Activated naive CD4-positive, alpha-beta T cell treated with anti-CD3 and anti-CD28 coated beads, Interleukin-2, amount 50 U/mL, for 72 hours (primary cell): ENCODE results near the gene TBX1. TPM values are rescaled to one million over a fixed set of nuclear protein-coding genes. Genes with fewer than 3 reads are reported as not detected.

ENCODE experiments used
- ATAC-seq, 2 donors: fragments of 150-1000 bp; cut with Tn5 transposase; 2 replicates each; pipeline ENCODE4 v1.10.0; 2021; ENCODE audit warnings: mild to moderate bottlenecking in 2 of 2, moderate library complexity in 2 of 2
- DNase-seq, 2 donors: peaks; one replicate each; pipeline ENCODE4 v3.0.0; 2021 to 2022; ENCODE audit warnings: low spot score in 2 of 2
- H3K27ac Mint-ChIP-seq, 2 donors: one replicate each; pipeline ENCODE4 v1.8.0; 2022; ENCODE audit warnings: mild to moderate bottlenecking in 2 of 2, mixed read lengths in 2 of 2
- H3K36me3 Mint-ChIP-seq, 2 donors: one replicate each; pipeline ENCODE4 v1.8.0; 2022; ENCODE audit warnings: mixed read lengths in 2 of 2
- H3K9me3 Mint-ChIP-seq, 2 donors: one replicate each; pipeline ENCODE4 v1.8.0; 2022; ENCODE audit warnings: mixed read lengths in 2 of 2
- total RNA-seq, 2 donors: library from RNA; stranded (reverse); gene quantifications; one replicate each; pipeline ENCODE4 v1.2.3, GENCODE V29; 2022

The TBX1 gene
- total RNA-seq, 2 donors from 2014 or later = not detected

- no peak for ATAC-seq
- Mint-ChIP-seq H3K9me3 (no peaks in the 10 kb centered on the region), H3K36me3 (no peaks in the 10 kb centered on the region), H3K27ac (no peak overlapping the region)
- no peak for DNase-seq
These were observed 45.9 kb downstream of the TBX1 start for GRCh38 chr22:19806213-19807160.

GRCh38 chr22:19807161-19807913, 46.8 kb downstream of the TBX1 start:
- Mint-ChIP-seq H3K9me3 (no peaks in the 10 kb centered on the region), H3K36me3 (no peaks in the 10 kb centered on the region), H3K27ac (no peak overlapping the region)
- DNase-seq (no peak), ATAC-seq (no peak)

GRCh38 chr22:19807914-19808872, 47.6 kb downstream of the TBX1 start:
- ATAC-seq = no peak
- H3K9me3 Mint-ChIP-seq = no peaks in the 10 kb centered on the region
- no peaks in the 10 kb centered on the region for H3K36me3 Mint-ChIP-seq
- no peak for DNase-seq
- H3K27ac Mint-ChIP-seq = peak overlapping the region in 1 of 2 donors; percentile 44

- Mint-ChIP-seq H3K36me3 (no peaks in the 10 kb centered on the region), H3K27ac (no peak overlapping the region), H3K9me3 (no peaks in the 10 kb centered on the region)
- ATAC-seq = no peak
- DNase-seq = no peak
These were observed 48.4 kb downstream of the TBX1 start for GRCh38 chr22:19808873-19809478.

GRCh38 chr22:19809741-19810140, 49.2 kb downstream of the TBX1 start:
- DNase-seq = no peak
- Mint-ChIP-seq H3K9me3 (no peaks in the 10 kb centered on the region), H3K27ac (no peak overlapping the region), H3K36me3 (peaks cover 0 to 4% of the 10 kb centered on the region in 2 donors)
- no peak for ATAC-seq

- Mint-ChIP-seq H3K27ac (peak overlapping the region in 1 of 2 donors; percentile 9), H3K36me3 (peaks cover 0 to 4% of the 10 kb centered on the region in 2 donors), H3K9me3 (no peaks in the 10 kb centered on the region)
- no peak for ATAC-seq
- peak in 1 of 2 donors; percentile 23 for DNase-seq
These were observed 50.0 kb downstream of the TBX1 start for GRCh38 chr22:19810381-19811201.

GRCh38 chr22:19811211-19811621, 50.6 kb downstream of the TBX1 start:
- DNase-seq (no peak), ATAC-seq (no peak)
- Mint-ChIP-seq H3K9me3 (no peaks in the 10 kb centered on the region), H3K36me3 (peaks cover 0 to 4% of the 10 kb centered on the region in 2 donors), H3K27ac (no peak overlapping the region)

GRCh38 chr22:19811811-19812771, 51.5 kb downstream of the TBX1 start:
- ATAC-seq (no peak), DNase-seq (peak in 1 of 2 donors; percentile 47)
- Mint-ChIP-seq H3K9me3 (no peaks in the 10 kb centered on the region), H3K36me3 (peaks cover 0 to 4% of the 10 kb centered on the region in 2 donors), H3K27ac (no peak overlapping the region)

- Mint-ChIP-seq H3K9me3 (no peaks in the 10 kb centered on the region), H3K27ac (no peak overlapping the region), H3K36me3 (peaks cover 0 to 4% of the 10 kb centered on the region in 2 donors)
- ATAC-seq (no peak), DNase-seq (peak in 1 of 2 donors; percentile 13)
These were observed 52.3 kb downstream of the TBX1 start for GRCh38 chr22:19812910-19813309.

- peak overlapping the region; percentile 33 to 46 for H3K27ac Mint-ChIP-seq
- no peak for ATAC-seq
- no peak for DNase-seq
- H3K36me3 Mint-ChIP-seq = peaks cover 0 to 4% of the 10 kb centered on the region in 2 donors
- H3K9me3 Mint-ChIP-seq = no peaks in the 10 kb centered on the region
These were observed 53.9 kb downstream of the TBX1 start for GRCh38 chr22:19814428-19814827.

- peak overlapping the region; percentile 9 to 46 for H3K27ac Mint-ChIP-seq
- no peak for ATAC-seq
- H3K36me3 Mint-ChIP-seq = peaks cover 0 to 4% of the 10 kb centered on the region in 2 donors
- H3K9me3 Mint-ChIP-seq = no peaks in the 10 kb centered on the region
- DNase-seq = peak in 1 of 2 donors; percentile 37
These were observed 54.7 kb downstream of the TBX1 start for GRCh38 chr22:19815093-19815822.

GRCh38 chr22:19815823-19816290, 55.3 kb downstream of the TBX1 start:
- DNase-seq = peak in 1 of 2 donors; percentile 33
- ATAC-seq = no peak
- H3K27ac Mint-ChIP-seq = peak overlapping the region; percentile 9 to 21
- peaks cover 0 to 4% of the 10 kb centered on the region in 2 donors for H3K36me3 Mint-ChIP-seq
- H3K9me3 Mint-ChIP-seq = no peaks in the 10 kb centered on the region

GRCh38 chr22:19816372-19817119, 56.0 kb downstream of the TBX1 start:
- no peak for ATAC-seq
- no peaks in the 10 kb centered on the region for H3K9me3 Mint-ChIP-seq
- H3K36me3 Mint-ChIP-seq = peaks cover 0 to 4% of the 10 kb centered on the region in 2 donors
- peak in 1 of 2 donors; percentile 33 for DNase-seq
- H3K27ac Mint-ChIP-seq = peak overlapping the region in 1 of 2 donors; percentile 21
